ENCODE results near the gene PAPSS2.

The PAPSS2 gene

DNA sequence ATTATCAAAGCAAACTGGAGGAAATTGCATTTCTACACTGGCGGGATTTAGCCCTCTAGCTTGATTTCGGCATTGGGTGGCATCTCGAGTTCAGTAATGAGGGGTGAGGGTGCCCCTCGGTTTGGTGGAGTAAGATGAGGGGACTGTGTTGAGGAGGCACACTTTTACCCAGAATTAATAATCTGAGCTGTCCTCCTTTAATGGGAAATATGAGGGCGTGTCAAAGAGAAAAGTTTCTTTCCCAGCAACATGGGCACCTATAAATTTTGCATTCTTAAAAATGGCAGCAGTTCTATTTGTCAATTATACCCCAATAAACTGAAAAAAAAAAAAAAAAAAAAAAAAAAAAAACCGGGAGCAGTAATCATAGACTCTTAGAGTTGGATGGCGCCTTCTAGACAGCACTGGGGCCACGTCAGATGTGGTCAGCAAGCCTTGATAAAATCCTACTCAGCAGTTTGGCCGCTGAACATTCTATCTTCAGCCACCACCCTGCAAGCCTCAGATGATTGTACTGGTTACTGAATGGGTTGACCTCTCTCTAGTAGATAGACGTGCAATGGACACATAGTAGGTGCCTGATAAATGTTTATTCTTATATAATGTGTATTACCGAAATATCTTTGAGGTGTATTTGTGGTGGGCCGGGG lies 931 bp downstream of the PAPSS2 start:
- peak overlapping the region; percentile 71 for H3K9ac ChIP-seq (ENCODE audit: low read length)
- peaks cover 27% of the 10 kb centered on the region for H3K4me1 ChIP-seq (ENCODE audit: control insufficient read depth, low read depth, low read length)
- no peaks in the 10 kb centered on the region for H3K9me3 ChIP-seq (ENCODE audit: control insufficient read depth, low read depth, low read length)
- H3K36me3 ChIP-seq (ENCODE audit: control insufficient read depth, low read depth, low read length), result no peaks in the 10 kb centered on the region
- H3K4me3 ChIP-seq (ENCODE audit: low read length), result peak overlapping the region; percentile 93
- peak overlapping the region; percentile 44 for H3K27ac ChIP-seq (ENCODE audit: low read length)
- no peaks in the 10 kb centered on the region for H3K27me3 ChIP-seq (ENCODE audit: control insufficient read depth, insufficient read depth, low read length)

DNA sequence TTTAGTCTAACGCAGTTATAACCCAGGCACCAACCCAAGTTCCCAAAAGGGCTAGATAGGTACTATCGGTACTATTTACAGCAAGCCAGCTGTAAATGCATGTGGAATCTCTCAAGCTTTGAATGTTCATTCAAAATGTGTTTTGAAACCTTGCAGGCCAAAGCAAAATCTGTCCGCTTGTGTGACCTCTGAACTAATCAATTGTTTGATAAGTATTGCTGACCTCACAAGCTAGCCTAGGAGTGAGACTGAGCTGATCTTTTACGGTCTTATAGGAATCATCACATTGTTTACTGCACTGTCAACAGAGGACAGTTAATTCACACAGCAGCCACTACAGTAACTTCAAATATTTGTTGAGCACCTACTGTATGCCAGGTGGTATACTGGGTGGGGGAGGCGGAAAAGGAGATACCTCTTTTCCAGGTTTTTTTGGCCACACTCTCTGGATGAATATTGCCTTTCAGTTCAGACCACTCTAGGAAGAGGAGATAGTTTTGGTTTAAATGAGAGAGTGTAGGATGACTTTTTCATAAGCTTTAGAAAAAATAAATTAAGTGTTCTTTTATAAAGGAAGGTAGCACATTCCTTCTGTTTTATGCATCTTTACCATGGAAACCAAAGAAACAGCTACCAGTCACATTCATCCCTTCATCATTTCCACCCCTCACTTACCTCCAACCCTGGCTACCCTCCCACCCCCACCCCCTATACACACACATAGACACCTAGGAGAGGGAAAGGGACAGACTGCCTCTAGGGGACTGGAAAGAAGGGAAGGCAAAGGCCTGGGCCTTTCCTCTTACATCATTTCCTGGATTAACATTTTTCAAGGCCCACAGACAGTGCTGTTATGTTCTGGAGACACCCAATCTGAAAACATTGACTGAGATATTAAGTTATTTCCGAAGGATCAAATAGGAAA lies 2.4 kb downstream of the PAPSS2 start:
- Histone ChIP-seq H3K27me3 (ENCODE audit: control insufficient read depth, insufficient read depth, low read length) (no peaks in the 10 kb centered on the region), H3K4me1 (ENCODE audit: control insufficient read depth, low read depth, low read length) (peaks cover 27% of the 10 kb centered on the region), H3K9ac (ENCODE audit: low read length) (no peak overlapping the region), H3K36me3 (ENCODE audit: control insufficient read depth, low read depth, low read length) (peaks cover 4% of the 10 kb centered on the region), H3K27ac (ENCODE audit: low read length) (no peak overlapping the region), H3K4me3 (ENCODE audit: low read length) (peak overlapping the region; percentile 93), H3K9me3 (ENCODE audit: control insufficient read depth, low read depth, low read length) (no peaks in the 10 kb centered on the region)

GRCh38 chr10:87664276-87664701 lies 4.6 kb downstream of the PAPSS2 start:
- Histone ChIP-seq H3K27ac (ENCODE audit: low read length) (no peak overlapping the region), H3K4me1 (ENCODE audit: control insufficient read depth, low read depth, low read length) (peaks cover 19% of the 10 kb centered on the region), H3K9ac (ENCODE audit: low read length) (no peak overlapping the region), H3K4me3 (ENCODE audit: low read length) (no peak overlapping the region), H3K9me3 (ENCODE audit: control insufficient read depth, low read depth, low read length) (no peaks in the 10 kb centered on the region), H3K27me3 (ENCODE audit: control insufficient read depth, insufficient read depth, low read length) (no peaks in the 10 kb centered on the region), H3K36me3 (ENCODE audit: control insufficient read depth, low read depth, low read length) (peaks cover 4% of the 10 kb centered on the region)

DNA sequence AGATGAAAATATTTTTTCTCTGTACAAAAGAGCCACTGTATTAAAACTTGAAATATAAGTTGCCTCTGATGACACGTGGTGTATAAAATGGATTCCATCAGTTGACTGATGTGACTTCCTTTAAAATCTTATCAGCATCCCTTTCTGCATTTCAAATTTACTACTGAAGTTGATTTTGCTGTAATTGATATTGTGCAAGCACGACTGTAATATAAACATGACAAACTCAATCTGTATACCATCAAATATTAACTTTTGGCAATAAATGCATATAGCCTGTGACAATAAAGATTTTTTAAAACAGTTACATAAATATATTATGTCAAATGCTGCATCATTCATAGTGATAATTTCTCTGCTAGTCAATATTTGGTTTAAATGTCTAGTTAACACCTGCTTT lies 7.8 kb downstream of the PAPSS2 start:
- H3K9me3 ChIP-seq (ENCODE audit: control insufficient read depth, low read depth, low read length), result no peaks in the 10 kb centered on the region
- H3K27me3 ChIP-seq (ENCODE audit: control insufficient read depth, insufficient read depth, low read length), result no peaks in the 10 kb centered on the region
- H3K27ac ChIP-seq (ENCODE audit: low read length), result no peak overlapping the region
- peaks cover 2% of the 10 kb centered on the region for H3K4me1 ChIP-seq (ENCODE audit: control insufficient read depth, low read depth, low read length)
- H3K36me3 ChIP-seq (ENCODE audit: control insufficient read depth, low read depth, low read length), result peaks cover 4% of the 10 kb centered on the region
- H3K9ac ChIP-seq (ENCODE audit: low read length), result no peak overlapping the region
- no peak overlapping the region for H3K4me3 ChIP-seq (ENCODE audit: low read length)

DNA sequence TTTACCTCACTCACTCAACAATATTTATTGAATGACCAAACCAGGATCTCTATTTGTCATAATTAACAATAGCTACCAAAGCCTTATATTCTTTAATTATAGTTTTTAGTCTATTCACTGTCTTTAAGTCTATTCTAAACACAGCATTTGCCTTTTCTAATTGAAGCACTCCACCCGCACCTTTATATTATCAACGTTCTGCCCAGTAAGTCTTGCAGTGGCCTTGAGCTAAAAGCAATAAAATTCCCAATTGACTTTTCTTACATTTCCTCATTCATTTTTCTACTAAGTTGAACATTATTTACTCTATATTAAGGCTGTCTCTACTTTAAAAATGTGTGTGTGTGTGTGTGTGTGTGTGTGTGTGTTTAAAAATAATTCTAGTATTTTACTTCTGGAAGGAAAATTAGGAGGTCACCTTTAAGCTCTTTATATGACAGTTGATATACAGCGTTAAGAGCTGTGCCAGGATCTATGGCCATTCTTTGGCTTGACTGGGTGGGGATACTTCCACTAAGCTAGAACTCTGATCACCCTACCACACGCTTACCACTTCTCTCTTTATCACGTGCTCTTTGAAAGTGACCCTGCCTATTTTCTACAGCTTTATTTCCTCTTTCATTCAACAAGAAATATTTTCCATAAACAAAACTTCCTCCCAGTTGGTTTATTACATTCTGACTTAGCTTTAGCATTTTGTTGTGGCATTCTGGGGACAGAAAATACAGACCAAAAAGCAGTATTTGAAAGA lies 8.8 kb downstream of the PAPSS2 start:
- H3K4me3 ChIP-seq (ENCODE audit: low read length), result no peak overlapping the region
- peaks cover 4% of the 10 kb centered on the region for H3K36me3 ChIP-seq (ENCODE audit: control insufficient read depth, low read depth, low read length)
- H3K27ac ChIP-seq (ENCODE audit: low read length), result no peak overlapping the region
- no peaks in the 10 kb centered on the region for H3K4me1 ChIP-seq (ENCODE audit: control insufficient read depth, low read depth, low read length)
- H3K9ac ChIP-seq (ENCODE audit: low read length), result no peak overlapping the region
- no peaks in the 10 kb centered on the region for H3K9me3 ChIP-seq (ENCODE audit: control insufficient read depth, low read depth, low read length)
- H3K27me3 ChIP-seq (ENCODE audit: control insufficient read depth, insufficient read depth, low read length), result no peaks in the 10 kb centered on the region

GRCh38 chr10:87669752-87670151 lies 10.1 kb downstream of the PAPSS2 start:
- H3K9me3 ChIP-seq (ENCODE audit: control insufficient read depth, low read depth, low read length), result no peaks in the 10 kb centered on the region

GRCh38 chr10:87670586-87670985 lies 10.9 kb downstream of the PAPSS2 start:
- H3K36me3 ChIP-seq (ENCODE audit: control insufficient read depth, low read depth, low read length), result peaks cover 4% of the 10 kb centered on the region
- no peaks in the 10 kb centered on the region for H3K9me3 ChIP-seq (ENCODE audit: control insufficient read depth, low read depth, low read length)
- H3K27ac ChIP-seq (ENCODE audit: low read length), result no peak overlapping the region
- H3K9ac ChIP-seq (ENCODE audit: low read length), result no peak overlapping the region
- peaks cover 4% of the 10 kb centered on the region for H3K4me1 ChIP-seq (ENCODE audit: control insufficient read depth, low read depth, low read length)
- H3K27me3 ChIP-seq (ENCODE audit: control insufficient read depth, insufficient read depth, low read length), result no peaks in the 10 kb centered on the region
- H3K4me3 ChIP-seq (ENCODE audit: low read length), result no peak overlapping the region

More at GRCh38 chr10:87669752-87670151, 10.1 kb downstream of the PAPSS2 start:
- no peak overlapping the region for H3K9ac ChIP-seq (ENCODE audit: low read length)
- no peak overlapping the region for H3K27ac ChIP-seq (ENCODE audit: low read length)
- peaks cover under 1% of the 10 kb centered on the region for H3K4me1 ChIP-seq (ENCODE audit: control insufficient read depth, low read depth, low read length)
- no peak overlapping the region for H3K4me3 ChIP-seq (ENCODE audit: low read length)
- H3K27me3 ChIP-seq (ENCODE audit: control insufficient read depth, insufficient read depth, low read length), result no peaks in the 10 kb centered on the region
- H3K36me3 ChIP-seq (ENCODE audit: control insufficient read depth, low read depth, low read length), result peaks cover 4% of the 10 kb centered on the region

- peaks cover 3% of the 10 kb centered on the region for H3K36me3 ChIP-seq (ENCODE audit: control insufficient read depth, low read depth, low read length)
- H3K27me3 ChIP-seq (ENCODE audit: control insufficient read depth, insufficient read depth, low read length), result no peaks in the 10 kb centered on the region
- peaks cover 4% of the 10 kb centered on the region for H3K4me1 ChIP-seq (ENCODE audit: control insufficient read depth, low read depth, low read length)
- no peak overlapping the region for H3K9ac ChIP-seq (ENCODE audit: low read length)
- H3K4me3 ChIP-seq (ENCODE audit: low read length), result no peak overlapping the region
- no peaks in the 10 kb centered on the region for H3K9me3 ChIP-seq (ENCODE audit: control insufficient read depth, low read depth, low read length)
- H3K27ac ChIP-seq (ENCODE audit: low read length), result no peak overlapping the region
These were observed 11.6 kb downstream of the PAPSS2 start for GRCh38 chr10:87671139-87671815.

DNA sequence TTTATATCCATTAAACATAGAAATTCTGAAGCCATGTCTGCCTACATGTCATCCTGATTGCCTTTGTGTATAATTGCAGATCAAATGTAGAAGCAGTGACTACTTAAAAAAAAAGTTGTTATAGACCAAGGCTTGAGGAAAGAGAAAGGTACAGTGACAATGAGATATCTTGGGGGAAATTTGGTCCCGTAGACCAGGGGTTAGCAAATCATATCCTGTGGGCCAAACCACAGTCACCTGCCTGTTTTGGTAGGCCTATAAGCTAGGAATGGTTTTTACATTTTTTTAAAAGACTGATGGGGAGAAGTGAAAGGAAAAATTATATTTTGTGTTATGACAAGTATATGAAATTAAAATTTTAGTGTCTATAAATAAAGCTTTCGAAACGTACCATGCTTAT lies 12.9 kb downstream of the PAPSS2 start:
- Histone ChIP-seq H3K27me3 (ENCODE audit: control insufficient read depth, insufficient read depth, low read length) (no peaks in the 10 kb centered on the region), H3K27ac (ENCODE audit: low read length) (no peak overlapping the region), H3K4me3 (ENCODE audit: low read length) (no peak overlapping the region), H3K9me3 (ENCODE audit: control insufficient read depth, low read depth, low read length) (no peaks in the 10 kb centered on the region), H3K9ac (ENCODE audit: low read length) (no peak overlapping the region), H3K36me3 (ENCODE audit: control insufficient read depth, low read depth, low read length) (no peaks in the 10 kb centered on the region), H3K4me1 (ENCODE audit: control insufficient read depth, low read depth, low read length) (peaks cover 4% of the 10 kb centered on the region)

- no peak overlapping the region for H3K4me3 ChIP-seq (ENCODE audit: low read length)
- H3K9me3 ChIP-seq (ENCODE audit: control insufficient read depth, low read depth, low read length), result no peaks in the 10 kb centered on the region
- peaks cover 4% of the 10 kb centered on the region for H3K4me1 ChIP-seq (ENCODE audit: control insufficient read depth, low read depth, low read length)
- no peak overlapping the region for H3K9ac ChIP-seq (ENCODE audit: low read length)
- H3K27me3 ChIP-seq (ENCODE audit: control insufficient read depth, insufficient read depth, low read length), result no peaks in the 10 kb centered on the region
- no peak overlapping the region for H3K27ac ChIP-seq (ENCODE audit: low read length)
- no peaks in the 10 kb centered on the region for H3K36me3 ChIP-seq (ENCODE audit: control insufficient read depth, low read depth, low read length)
These were observed 15.3 kb downstream of the PAPSS2 start for GRCh38 chr10:87674943-87675342.
